GM12891 (cell line): Measurements from ENCODE around the gene SCUBE1.

Source experiments
- DNase-seq: peaks from one replicate; pipeline ENCODE4 v3.0.0; 2011; ENCODE audit warnings: low spot score; ENCODE audit not compliant: insufficient read length
- FAIRE-seq: peaks from 2 replicates; lab custom pipeline; 2011; peaks lifted over from hg19 to GRCh38; lab: Jason Lieb, UNC
- PAX5 ChIP-seq: IDR thresholded peaks from 2 replicates; pipeline ENCODE4 v1.6.1; 2011; ENCODE audit warnings: low read length, moderate library complexity, mild to moderate bottlenecking; ENCODE audit not compliant: insufficient read depth, severe bottlenecking
- POLR2A ChIP-seq: IDR thresholded peaks from 2 replicates; pipeline ENCODE4 v1.6.1; 2011; ENCODE audit warnings: low read depth, low read length, control low read depth
- POLR2AphosphoS5 ChIP-seq: IDR thresholded peaks from 2 replicates; pipeline ENCODE4 v1.6.1; 2011; ENCODE audit warnings: low read depth, low read length, control low read depth
- POU2F2 ChIP-seq: IDR thresholded peaks from 2 replicates; pipeline ENCODE4 v1.6.1; 2011; ENCODE audit warnings: low read depth, mild to moderate bottlenecking, control low read depth, low read length, moderate library complexity
- SPI1 ChIP-seq: IDR thresholded peaks from 2 replicates; pipeline ENCODE4 v1.6.1; 2011; ENCODE audit warnings: low read depth, low read length, control low read depth
- TAF1 ChIP-seq: IDR thresholded peaks from 2 replicates; pipeline ENCODE4 v1.6.1; 2011; ENCODE audit warnings: low read depth, low read length, control low read depth

Gene SCUBE1

GRCh38 chr22:43186272-43187170 is 156.7 kb downstream of the SCUBE1 start, which contains the start of gene TTLL12:
Gene TTLL12, minus strand, starts transcription at chr22:43187134. Its CDS starts 65 bp downstream, at chr22:43187069.
- FAIRE-seq (peak; percentile 74), DNase-seq (peak; percentile 84)
- TF ChIP-seq PAX5 (no peak), POLR2A (peak; percentile 62; the same call in 1 of the 2 replicates), POLR2AphosphoS5 (no peak), SPI1 (no peak), TAF1 (no peak), POU2F2 (0 out of 2 replicates have a peak, but pooled peaks have one; percentile 6)

GRCh38 chr22:43185860-43186261 is 157.3 kb downstream of the SCUBE1 start:
- DNase-seq (no peak), FAIRE-seq (peak; percentile 38)
- TF ChIP-seq PAX5 (no peak), TAF1 (no peak), POU2F2 (no peak), SPI1 (no peak), POLR2A (no peak), POLR2AphosphoS5 (no peak)

DNA sequence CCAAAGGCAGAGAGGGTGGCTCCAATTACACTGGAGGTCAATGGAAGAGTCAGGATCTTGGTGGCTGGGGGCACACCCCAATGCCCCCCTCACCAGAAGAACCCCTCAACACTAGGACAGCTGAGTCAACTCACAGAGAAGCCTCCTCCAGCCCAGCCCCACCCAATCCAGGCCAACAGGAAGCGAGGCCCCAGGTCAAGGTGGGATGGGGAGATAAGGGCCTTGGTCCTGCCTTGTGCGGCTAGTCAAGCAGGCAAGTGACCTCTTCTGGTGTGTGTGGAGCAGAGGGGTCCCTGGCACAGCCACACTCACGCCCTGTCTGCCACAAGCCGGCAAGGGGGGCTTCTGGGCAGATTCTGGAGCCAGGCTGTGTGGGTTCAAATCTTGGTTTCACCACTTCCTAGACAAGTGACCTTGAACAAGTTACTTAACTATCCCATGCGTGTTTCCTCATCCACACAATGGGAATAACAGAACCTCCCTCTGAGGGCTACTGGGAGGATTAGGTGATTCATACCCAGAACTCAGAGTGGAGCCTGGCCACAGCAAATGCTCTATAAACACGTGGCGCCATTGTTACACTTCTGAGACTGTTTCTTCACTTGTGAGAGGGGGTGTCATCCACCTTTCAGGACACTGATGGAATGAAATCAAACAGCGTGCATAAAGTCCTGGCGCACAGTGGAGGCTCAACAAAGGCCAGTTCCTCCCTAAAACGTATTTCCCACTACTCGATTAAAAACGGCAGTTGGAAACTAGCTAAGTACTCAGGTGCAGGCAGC is 159.5 kb downstream of the SCUBE1 start:
- TF ChIP-seq POLR2A, result no peak
- TF ChIP-seq POU2F2, result no peak
- TF ChIP-seq POLR2AphosphoS5, result no peak
- TF ChIP-seq SPI1, result no peak
- TF ChIP-seq PAX5, result no peak
- no peak for TF ChIP-seq TAF1
- DNase-seq (no peak), FAIRE-seq (peak; percentile 20)

DNA sequence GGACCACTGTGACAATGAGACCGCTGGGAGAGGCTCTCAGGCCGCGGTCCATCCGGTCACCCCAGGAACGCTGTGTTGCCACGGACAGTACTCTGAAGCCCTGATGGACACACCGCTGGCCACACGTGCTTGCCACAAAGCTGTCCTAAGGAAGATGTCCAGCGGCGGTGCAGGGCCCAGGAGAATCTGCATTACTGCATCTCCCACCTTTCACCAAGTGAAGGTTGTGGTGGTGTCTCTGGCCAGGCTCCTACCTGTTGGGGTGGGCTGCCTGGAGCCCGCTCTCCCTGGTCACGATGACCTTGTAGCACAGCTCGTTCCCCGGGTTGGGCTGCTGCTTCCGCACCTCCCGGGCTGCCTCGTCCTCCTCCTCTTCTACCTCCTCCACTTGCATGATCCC is 160.4 kb downstream of the SCUBE1 start:
- DNase-seq (no peak), FAIRE-seq (no peak)
- TF ChIP-seq POU2F2 (no peak), PAX5 (no peak), SPI1 (no peak), POLR2A (no peak), POLR2AphosphoS5 (no peak), TAF1 (no peak)

DNA sequence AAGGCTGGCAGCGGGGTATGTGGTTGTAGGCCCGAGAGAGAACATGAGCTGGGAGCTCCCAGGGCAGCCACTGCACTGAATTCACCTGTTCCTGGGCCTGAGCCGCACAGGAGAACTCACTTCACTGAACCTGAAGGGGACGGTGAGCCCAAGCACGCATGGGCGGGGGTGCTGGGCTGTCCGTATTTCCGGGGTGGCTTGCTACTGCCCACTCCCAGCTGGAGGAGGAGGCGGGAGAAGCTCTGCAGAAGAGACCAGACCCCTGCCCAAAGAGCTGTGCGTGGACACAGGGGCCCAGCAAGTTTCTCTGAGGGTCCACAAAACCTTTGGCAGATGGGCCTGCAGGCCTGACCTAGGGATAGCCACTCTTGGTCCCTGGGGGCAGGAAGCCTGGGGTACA is 161.1 kb downstream of the SCUBE1 start:
- TF ChIP-seq TAF1, result no peak
- DNase-seq, result no peak
- no peak for FAIRE-seq

DNA sequence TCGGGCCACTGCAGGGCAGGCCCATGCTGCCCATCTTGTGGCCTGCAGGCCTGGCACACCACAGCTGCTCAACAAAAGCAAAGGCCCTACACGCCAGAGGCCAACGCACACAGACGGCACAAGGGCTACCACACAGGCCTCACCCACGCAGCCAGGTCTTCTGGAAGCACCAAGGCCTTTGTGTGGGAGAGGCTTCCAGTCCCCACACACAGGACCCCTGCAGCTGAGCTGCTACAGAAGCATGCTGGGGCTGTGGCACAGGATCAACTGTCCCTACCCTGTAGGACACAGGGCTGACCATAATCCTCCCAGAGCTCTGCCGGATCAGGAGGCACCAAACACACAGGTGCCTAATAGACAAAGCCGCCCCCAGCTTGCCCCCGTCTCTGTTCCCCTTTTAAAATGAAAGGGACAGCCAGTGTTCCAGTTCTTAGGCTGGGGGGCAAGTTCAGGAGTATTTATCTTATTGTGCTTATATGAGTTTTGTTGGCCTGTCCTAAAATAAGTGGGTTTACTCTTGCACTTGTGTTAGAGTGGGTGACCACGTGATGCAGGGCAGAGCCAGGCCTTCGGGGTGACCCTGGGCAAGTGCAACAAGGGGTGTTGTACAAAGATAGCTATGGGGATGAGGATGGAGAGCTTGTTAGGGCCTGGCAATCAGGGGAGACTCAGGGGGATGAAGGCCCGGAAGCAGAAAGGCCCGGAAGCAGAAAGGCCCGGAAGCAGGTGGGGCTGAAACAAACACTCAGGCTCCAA is 161.7 kb downstream of the SCUBE1 start:
- DNase-seq, result no peak
- no peak for FAIRE-seq
- TF ChIP-seq SPI1, result no peak
- no peak for TF ChIP-seq PAX5
- TF ChIP-seq POU2F2, result no peak
- TF ChIP-seq TAF1, result no peak
- TF ChIP-seq POLR2A, result no peak
- TF ChIP-seq POLR2AphosphoS5, result no peak

- FAIRE-seq (no peak), DNase-seq (no peak)
- no peak for TF ChIP-seq POU2F2
- no peak for TF ChIP-seq POLR2A
- TF ChIP-seq PAX5, result no peak
- no peak for TF ChIP-seq TAF1
- TF ChIP-seq SPI1, result no peak
- TF ChIP-seq POLR2AphosphoS5, result no peak
Measured at GRCh38 chr22:43180670-43181069, 162.5 kb downstream of the SCUBE1 start.

DNA sequence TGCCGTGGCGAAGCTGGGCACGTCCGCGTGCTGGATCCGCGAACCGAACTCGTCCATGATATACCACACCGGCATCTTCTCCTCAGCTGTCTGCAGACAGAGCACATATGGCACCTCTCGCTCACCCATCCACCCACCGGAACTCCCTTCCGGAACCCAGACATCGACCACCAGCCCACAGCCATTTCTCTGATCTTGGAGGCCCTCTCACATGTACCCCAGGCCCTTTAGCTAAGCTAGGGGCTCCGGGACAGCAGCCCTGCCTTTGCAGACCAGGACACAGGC is 163.3 kb downstream of the SCUBE1 start:
- TF ChIP-seq POLR2A (no peak), SPI1 (no peak), TAF1 (no peak), POLR2AphosphoS5 (no peak), PAX5 (no peak), POU2F2 (no peak)
- no peak for DNase-seq
- FAIRE-seq, result no peak

DNA sequence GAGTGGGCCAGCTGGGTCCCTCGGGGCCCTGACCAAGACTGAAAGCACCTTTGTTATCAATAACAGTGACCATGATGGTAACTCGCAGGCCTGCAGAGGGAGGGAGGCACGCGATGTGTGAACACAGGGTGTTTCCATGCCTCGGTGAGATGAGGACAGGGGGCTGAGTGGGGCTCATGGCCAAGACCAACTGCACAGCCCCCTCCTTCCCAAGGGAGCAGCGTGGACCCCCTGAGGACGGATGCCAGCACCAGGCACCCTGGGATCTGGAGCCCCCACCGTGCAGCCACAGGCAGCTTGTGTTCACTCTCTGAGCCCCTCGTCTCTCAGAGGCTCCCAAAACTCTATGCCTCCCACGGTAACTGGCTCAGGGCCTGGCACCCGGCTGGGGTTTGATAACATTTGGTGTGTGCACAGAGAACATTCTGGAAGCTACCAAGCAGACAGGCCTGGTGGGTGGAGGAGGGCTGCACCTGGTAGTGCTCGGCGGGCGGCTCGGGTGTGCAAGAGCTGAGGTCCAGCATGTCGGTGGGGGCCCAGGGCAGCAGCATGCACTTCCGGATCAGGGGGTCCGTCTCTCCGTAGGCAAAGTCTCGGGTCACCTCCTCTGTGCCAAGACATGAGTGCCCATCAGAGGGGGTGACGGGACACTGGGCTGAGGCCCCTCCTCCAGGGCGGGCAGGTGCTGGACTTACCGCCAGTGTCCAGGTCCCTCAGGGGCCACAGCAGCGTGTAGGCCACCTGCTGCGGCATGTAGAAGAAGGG is 163.8 kb downstream of the SCUBE1 start:
- DNase-seq (no peak), FAIRE-seq (no peak)
- TF ChIP-seq POLR2AphosphoS5 (no peak), POLR2A (no peak), TAF1 (no peak), POU2F2 (no peak), PAX5 (no peak), SPI1 (no peak)
